Caco-2 (cell line): ENCODE measurements around the gene PPP4R4. TPM values are rescaled to one million over a fixed set of nuclear protein-coding genes. Genes with fewer than 3 reads are reported as not detected.

ENCODE experiments used
- BruUV-seq: library from RNA; stranded (reverse); fragments of 400-500 nt; replicated peaks from 2 replicates; lab custom pipeline; 2021; lab: Mats Ljungman, UMichigan
- CTCF ChIA-PET: fragments of 300-600 bp; sonication (Branson Sonifier 250); formaldehyde crosslinking; loops from one replicate; lab custom pipeline; 2022; ENCODE audit warnings: antibody characterized with exemption; lab: Charles Lee
- POLR2A ChIA-PET: fragments of 300-600 bp; sonication (Branson Sonifier 250); formaldehyde crosslinking; loops from one replicate; lab custom pipeline; 2022; ENCODE audit warnings: antibody characterized with exemption; lab: Charles Lee
- DNase-seq, 2 experiments: peaks; one replicate each; pipeline versions ENCODE4 v3.0.0 to v3.0.0-alpha.2; 2020 to 2022
- H3K27me3 ChIP-seq: replicated peaks from 2 replicates; pipeline ENCODE4 v1.6.0; 2011; ENCODE audit warnings: low read length; ENCODE audit not compliant: control insufficient read depth, insufficient read depth
- H3K36me3 ChIP-seq: 2 replicates; pipeline ENCODE4 v1.5.1; 2011; ENCODE audit warnings: low read length; ENCODE audit not compliant: control insufficient read depth, insufficient read depth
- H3K4me1 ChIP-seq: fragments of 250-450 bp; sonication (Bioruptor Pico); 2 replicates; pipeline ENCODE4 v1.5.1; 2020; ENCODE audit warnings: mild to moderate bottlenecking
- H3K4me3 ChIP-seq: 2 replicates; pipeline ENCODE4 v1.5.1; 2011; ENCODE audit warnings: low read depth, mild to moderate bottlenecking, control low read depth, low read length
- H3K9me3 ChIP-seq: fragments of 250-450 bp; sonication (Bioruptor Pico); 2 replicates; pipeline ENCODE4 v1.5.1; 2020; ENCODE audit warnings: mild to moderate bottlenecking, moderate library complexity
- H3K27ac Mint-ChIP-seq: one replicate; pipeline ENCODE4 v1.8.0; 2022; ENCODE audit warnings: mixed read lengths; ENCODE audit not compliant: unreplicated experiment
- H3K27me3 Mint-ChIP-seq: one replicate; pipeline ENCODE4 v1.8.0; 2022; ENCODE audit warnings: mixed read lengths; ENCODE audit not compliant: insufficient read depth, unreplicated experiment
- H3K36me3 Mint-ChIP-seq: one replicate; pipeline ENCODE4 v1.8.0; 2022; ENCODE audit warnings: mild to moderate bottlenecking, mixed read lengths; ENCODE audit not compliant: insufficient read depth, unreplicated experiment
- H3K4me1 Mint-ChIP-seq: one replicate; pipeline ENCODE4 v1.8.0; 2022; ENCODE audit warnings: low read depth, mixed read lengths; ENCODE audit not compliant: unreplicated experiment
- H3K4me3 Mint-ChIP-seq: one replicate; pipeline ENCODE4 v1.8.0; 2022; ENCODE audit warnings: mild to moderate bottlenecking, moderate library complexity, mixed read lengths; ENCODE audit not compliant: unreplicated experiment
- H3K9me3 Mint-ChIP-seq: one replicate; pipeline ENCODE4 v1.8.0; 2022; ENCODE audit warnings: mixed read lengths; ENCODE audit not compliant: unreplicated experiment
- intact Hi-C: fragments of 100-400 bp; cut with micrococcal nuclease; formaldehyde crosslinking; loops from one replicate; pipeline ENCODE4 v1.10.0; 2022; ENCODE audit not compliant: unreplicated experiment
- total RNA-seq: library from RNA; stranded (reverse); gene quantifications from 2 replicates; pipeline ENCODE4 v1.2.3, GENCODE V29; 2022
- TF ChIP-seq, protein P1 (sequence below), 2 experiments: fragments of 200-600 bp in 1 of 2; IDR thresholded peaks; 1 replicate in 1 of 2; 2 replicates in 1 of 2; pipeline versions ENCODE4 v1.5.1 to v1.8.0; 2011 to 2022; ENCODE audit warnings: antibody characterized with exemption in 1 of 2, control low read depth in 1 of 2, inconsistent platforms in 1 of 2, low read depth in 1 of 2, low read length in 1 of 2, mild to moderate bottlenecking in 1 of 2, moderate library complexity in 1 of 2; ENCODE audit not compliant: insufficient read depth in 1 of 2, severe bottlenecking in 1 of 2, unreplicated experiment in 1 of 2

The PPP4R4 gene
- total RNA-seq, 1 experiment from 2014 or later: 0.20 TPM

DNA sequence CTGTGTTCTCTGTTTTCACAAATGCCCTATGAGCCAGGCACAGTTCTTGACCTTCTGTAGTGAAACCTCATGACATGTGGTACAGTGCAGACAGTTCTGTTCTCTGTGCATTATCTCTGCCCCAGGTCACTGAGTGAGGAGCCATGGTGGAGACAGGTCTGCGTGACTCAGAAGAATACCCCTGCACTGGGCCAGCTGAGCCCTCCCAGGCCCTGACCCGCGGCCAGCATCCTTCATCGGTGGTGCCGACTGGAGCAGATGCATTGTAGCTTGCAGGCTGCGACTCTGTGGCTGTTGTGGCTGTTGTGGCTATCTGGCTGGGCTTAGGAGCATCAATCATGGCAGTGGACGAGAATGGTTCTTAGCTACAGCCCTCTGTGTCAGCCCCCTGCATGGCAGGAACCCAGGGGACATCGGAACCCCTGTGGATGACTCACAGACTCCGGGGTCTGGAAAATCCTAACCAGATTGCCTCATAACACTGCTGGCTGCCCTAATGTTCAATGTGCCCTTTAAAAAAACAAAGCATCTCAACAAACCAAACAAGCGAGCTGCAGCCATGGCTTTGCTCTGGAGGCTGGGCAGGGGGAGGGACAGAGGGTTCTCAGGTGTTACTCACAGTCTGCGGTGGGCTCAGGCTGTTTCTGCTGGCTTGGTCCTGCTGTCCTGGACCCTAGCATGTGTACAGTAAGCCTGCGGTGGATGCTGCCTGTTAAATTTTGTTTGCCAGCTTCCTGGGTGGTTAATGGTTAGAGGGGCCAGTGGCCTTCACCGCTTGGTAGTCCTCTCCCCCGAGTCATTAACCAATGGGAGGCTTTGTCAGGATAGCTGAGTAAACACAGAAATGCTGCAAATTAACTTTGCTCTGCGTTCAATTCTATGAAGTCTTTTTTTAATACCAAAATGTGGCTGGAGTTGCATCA lies 148.8 kb downstream of the PPP4R4 start, which contains the start of gene SERPINA6:
TSS of gene SERPINA6 (minus strand) at position 689 of the 923 bp plus-strand sequence. CDS start 8,688 bp downstream, outside the sequence.
- H3K27me3 ChIP-seq: no peaks in the 10 kb centered on the region
- Mint-ChIP-seq H3K27ac (no peak within 1 kb of the TSS), H3K4me3 (no peak within 1 kb of the TSS), H3K27me3 (no peaks in the 10 kb centered on the region), H3K9me3 (no peaks in the 10 kb centered on the region), H3K36me3 (peaks cover 4% of the 10 kb centered on the region), H3K4me1 (peaks cover 4% of the 10 kb centered on the region)
- H3K4me3 ChIP-seq: no peak within 1 kb of the TSS
- no peaks in the 10 kb centered on the region for H3K36me3 ChIP-seq
- TF ChIP-seq, protein P1, sequence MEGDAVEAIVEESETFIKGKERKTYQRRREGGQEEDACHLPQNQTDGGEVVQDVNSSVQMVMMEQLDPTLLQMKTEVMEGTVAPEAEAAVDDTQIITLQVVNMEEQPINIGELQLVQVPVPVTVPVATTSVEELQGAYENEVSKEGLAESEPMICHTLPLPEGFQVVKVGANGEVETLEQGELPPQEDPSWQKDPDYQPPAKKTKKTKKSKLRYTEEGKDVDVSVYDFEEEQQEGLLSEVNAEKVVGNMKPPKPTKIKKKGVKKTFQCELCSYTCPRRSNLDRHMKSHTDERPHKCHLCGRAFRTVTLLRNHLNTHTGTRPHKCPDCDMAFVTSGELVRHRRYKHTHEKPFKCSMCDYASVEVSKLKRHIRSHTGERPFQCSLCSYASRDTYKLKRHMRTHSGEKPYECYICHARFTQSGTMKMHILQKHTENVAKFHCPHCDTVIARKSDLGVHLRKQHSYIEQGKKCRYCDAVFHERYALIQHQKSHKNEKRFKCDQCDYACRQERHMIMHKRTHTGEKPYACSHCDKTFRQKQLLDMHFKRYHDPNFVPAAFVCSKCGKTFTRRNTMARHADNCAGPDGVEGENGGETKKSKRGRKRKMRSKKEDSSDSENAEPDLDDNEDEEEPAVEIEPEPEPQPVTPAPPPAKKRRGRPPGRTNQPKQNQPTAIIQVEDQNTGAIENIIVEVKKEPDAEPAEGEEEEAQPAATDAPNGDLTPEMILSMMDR (IDR thresholded peaks at IDR 0.05; ENCODE audit: insufficient read depth in 1 of 2, low read depth in 1 of 2, low read length in 1 of 2, severe bottlenecking in 1 of 2, unreplicated experiment in 1 of 2): no peak
- no TSS peak for BruUV-seq
- H3K4me1 ChIP-seq: peaks cover 10% of the 10 kb centered on the region; the same call in 1 of the 2 replicates
- intact Hi-C loops: no loop called here
- ChIA-PET CTCF (no interaction called here), POLR2A (no interaction called here)
- no peak for DNase-seq
- H3K9me3 ChIP-seq: no peaks in the 10 kb centered on the region

- ChIA-PET POLR2A (no interaction called here), CTCF (no interaction called here)
- Histone ChIP-seq H3K36me3 (no peaks in the 10 kb centered on the region), H3K9me3 (no peaks in the 10 kb centered on the region), H3K27me3 (no peaks in the 10 kb centered on the region), H3K4me3 (no peak overlapping the region), H3K4me1 (peaks cover 4% of the 10 kb centered on the region; the same call in 1 of the 2 replicates)
- no TSS peak for BruUV-seq
- no peaks in the 10 kb centered on the region for H3K9me3 Mint-ChIP-seq
- TF ChIP-seq, protein P1 (IDR thresholded peaks at IDR 0.05; ENCODE audit: insufficient read depth in 1 of 2, low read depth in 1 of 2, low read length in 1 of 2, severe bottlenecking in 1 of 2, unreplicated experiment in 1 of 2): no peak
- intact Hi-C loops: no loop called here
- no peaks in the 10 kb centered on the region for H3K36me3 Mint-ChIP-seq
- no peaks in the 10 kb centered on the region for H3K4me1 Mint-ChIP-seq
- DNase-seq: no peak
- H3K27ac Mint-ChIP-seq: no peak overlapping the region
- H3K27me3 Mint-ChIP-seq: no peaks in the 10 kb centered on the region
- H3K4me3 Mint-ChIP-seq: no peak overlapping the region
Measured at GRCh38 chr14:94328196-94328595, 154.1 kb downstream of the PPP4R4 start.

Other genes with a start within 250 kb of the PPP4R4 start
- not detected in 2 replicates for gene FAM181A, start 247.0 kb upstream of the PPP4R4 start, total RNA-seq
- 0.21 TPM in 1 of 2 replicates, not detected in the other for gene ASB2, start 197.8 kb upstream of the PPP4R4 start, total RNA-seq
- gene CCDC197, start 177.0 kb upstream of the PPP4R4 start, total RNA-seq: not detected in 2 replicates
- 1.2 TPM in 2 replicates for gene OTUB2, start 148.0 kb upstream of the PPP4R4 start, total RNA-seq
- 131 and 132 TPM in 2 replicates for gene DDX24, start 93.1 kb upstream of the PPP4R4 start, total RNA-seq
- gene IFI27L1, start 93.0 kb upstream of the PPP4R4 start, total RNA-seq: 11.6 and 13.6 TPM in 2 replicates
- 1.7 and 2.6 TPM in 2 replicates for gene IFI27, start 63.6 kb upstream of the PPP4R4 start, total RNA-seq
- gene IFI27L2, start 44.7 kb upstream of the PPP4R4 start, total RNA-seq: 3.4 and 4.7 TPM in 2 replicates
- gene SERPINA10, start 118.9 kb downstream of the PPP4R4 start, total RNA-seq: 5.6 and 7.3 TPM in 2 replicates
- gene SERPINA6, start 149.0 kb downstream of the PPP4R4 start, total RNA-seq: 0.32 and 0.56 TPM in 2 replicates
- not detected in 2 replicates for gene SERPINA2, start 192.4 kb downstream of the PPP4R4 start, total RNA-seq
- 150 and 178 TPM in 2 replicates for gene SERPINA1, start 214.3 kb downstream of the PPP4R4 start, total RNA-seq